HepG2 (cell line): ENCODE data around the gene SYTL3. TPM values are rescaled to one million over a fixed set of nuclear protein-coding genes. Genes with fewer than 3 reads are reported as not detected.

ENCODE experiments used
- ATF4 ChIP-seq, 2 experiments: fragments of 450-650 bp in 1 of 2; sonication (generic) in 1 of 2; formaldehyde crosslinking; IDR thresholded peaks; 2 replicates each; pipeline versions ENCODE4 v1.5.0 to v1.8.0; 2020 to 2022; ENCODE audit warnings: mild to moderate bottlenecking in 1 of 2, missing genetic modification reagents in 1 of 2
- CREB1 ChIP-seq, 2 experiments: fragments of 450-650 bp in 1 of 2; IDR thresholded peaks; 2 replicates each; pipeline ENCODE4 v1.6.1; 2016 to 2017; ENCODE audit warnings: control low read depth in 1 of 2, mild to moderate bottlenecking in 1 of 2, missing compliant biosample characterization in 1 of 2, missing genetic modification characterization in 1 of 2
- GRHL1 ChIP-seq: sonication (generic); formaldehyde crosslinking; conservative IDR thresholded peaks from 2 replicates; pipeline ENCODE4 v1.8.0; 2022; ENCODE audit warnings: missing genetic modification reagents
- HOXA9 ChIP-seq: sonication (generic); formaldehyde crosslinking; IDR thresholded peaks from 2 replicates; pipeline ENCODE4 v1.8.1; 2022; ENCODE audit warnings: missing genetic modification reagents, mild to moderate bottlenecking, moderate library complexity, borderline replicate concordance
- KMT2A ChIP-seq: sonication (generic); formaldehyde crosslinking; IDR thresholded peaks from 2 replicates; pipeline ENCODE4 v1.4.0; 2020; ENCODE audit warnings: missing genetic modification reagents
- SNAI1 ChIP-seq: sonication (generic); formaldehyde crosslinking; IDR thresholded peaks from 2 replicates; pipeline ENCODE4 v1.5.0; 2020; ENCODE audit warnings: mild to moderate bottlenecking, missing genetic modification reagents, borderline replicate concordance
- SOX5 ChIP-seq: IDR thresholded peaks from 2 replicates; pipeline ENCODE4 v1.6.1; 2016; ENCODE audit warnings: borderline replicate concordance
- XBP1 ChIP-seq: sonication (generic); formaldehyde crosslinking; IDR thresholded peaks from 2 replicates; pipeline ENCODE4 v1.5.0; 2020; ENCODE audit warnings: missing genetic modification reagents
- YEATS2 ChIP-seq: sonication (generic); formaldehyde crosslinking; IDR thresholded peaks from 2 replicates; pipeline ENCODE4 v1.4.0; 2020; ENCODE audit warnings: missing genetic modification reagents, borderline replicate concordance
- ZC3H4 ChIP-seq: sonication (generic); formaldehyde crosslinking; IDR thresholded peaks from 2 replicates; pipeline ENCODE4 v1.4.0; 2020; ENCODE audit warnings: missing genetic modification reagents, borderline replicate concordance
- ZMAT5 ChIP-seq: sonication (generic); formaldehyde crosslinking; IDR thresholded peaks from 2 replicates; pipeline ENCODE4 v1.5.0; 2020; ENCODE audit warnings: mild to moderate bottlenecking, low read depth, missing genetic modification reagents, borderline replicate concordance
- ZNF275 ChIP-seq: sonication (generic); formaldehyde crosslinking; IDR thresholded peaks from 2 replicates; pipeline ENCODE4 v1.8.0; 2022; ENCODE audit warnings: missing genetic modification reagents, mild to moderate bottlenecking, inconsistent platforms, borderline replicate concordance
- ZNF616 ChIP-seq: sonication (generic); formaldehyde crosslinking; IDR thresholded peaks from 2 replicates; pipeline ENCODE4 v1.5.0; 2020; ENCODE audit warnings: low read depth, mild to moderate bottlenecking, missing genetic modification reagents
- polyA plus RNA-seq, 8 experiments: library from polyadenylated mRNA; depleted of rRNA in 3 of 8; stranded (reverse) in 7 of 8; unstranded in 1 of 8; fragments of >200 nt; fragmentation: Illumina TruSeq in 4 of 8; extraction: Trizol in 4 of 8; gene quantifications; 2 replicates each; pipeline versions ENCODE4 v1.2.1 to v1.2.3, GENCODE V29; 2011 to 2016; ENCODE audit warnings: low read depth in 4 of 8, missing spikeins in 1 of 8, mixed read lengths in 1 of 8; ENCODE audit not compliant: insufficient read depth in 1 of 8
- total RNA-seq, 5 experiments: library from RNA; depleted of rRNA; stranded (reverse); fragments of >200 nt; fragmentation: Illumina TruSeq; extraction: Trizol; gene quantifications; 2 replicates each; pipeline ENCODE4 v1.2.3, GENCODE V29; 2016; ENCODE audit warnings: low read depth in 1 of 5
- TF ChIP-seq, protein P1 (sequence below): sonication (generic); formaldehyde crosslinking; IDR thresholded peaks from 2 replicates; pipeline ENCODE4 v1.8.1; 2023; ENCODE audit warnings: mild to moderate bottlenecking, missing genetic modification reagents
- TF ChIP-seq, protein P2 (sequence below): sonication (generic); formaldehyde crosslinking; IDR thresholded peaks from 2 replicates; pipeline ENCODE4 v1.5.1; 2020; ENCODE audit warnings: mild to moderate bottlenecking, missing genetic modification reagents, borderline replicate concordance
- TF ChIP-seq, protein P3 (sequence below): sonication (generic); formaldehyde crosslinking; IDR thresholded peaks from 2 replicates; pipeline ENCODE4 v1.5.0; 2020; ENCODE audit warnings: missing genetic modification reagents

SYTL3 gene
- total and polyA plus RNA-seq, 2 of the 13 experiments (the other 11 are each of a cell fraction or from before 2014, with no cell fraction given), result 0.11 to 0.28 TPM

- TF ChIP-seq, protein P1, sequence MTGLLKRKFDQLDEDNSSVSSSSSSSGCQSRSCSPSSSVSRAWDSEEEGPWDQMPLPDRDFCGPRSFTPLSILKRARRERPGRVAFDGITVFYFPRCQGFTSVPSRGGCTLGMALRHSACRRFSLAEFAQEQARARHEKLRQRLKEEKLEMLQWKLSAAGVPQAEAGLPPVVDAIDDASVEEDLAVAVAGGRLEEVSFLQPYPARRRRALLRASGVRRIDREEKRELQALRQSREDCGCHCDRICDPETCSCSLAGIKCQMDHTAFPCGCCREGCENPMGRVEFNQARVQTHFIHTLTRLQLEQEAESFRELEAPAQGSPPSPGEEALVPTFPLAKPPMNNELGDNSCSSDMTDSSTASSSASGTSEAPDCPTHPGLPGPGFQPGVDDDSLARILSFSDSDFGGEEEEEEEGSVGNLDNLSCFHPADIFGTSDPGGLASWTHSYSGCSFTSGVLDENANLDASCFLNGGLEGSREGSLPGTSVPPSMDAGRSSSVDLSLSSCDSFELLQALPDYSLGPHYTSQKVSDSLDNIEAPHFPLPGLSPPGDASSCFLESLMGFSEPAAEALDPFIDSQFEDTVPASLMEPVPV, result peak; percentile 93; the same call in 1 of the 2 replicates
- TF ChIP-seq CREB1 (IDR thresholded peaks at IDR 0.05), result peak; percentile 46
- TF ChIP-seq CREB1 (CRISPR knock-in tag; IDR thresholded peaks at IDR 0.05), result peak; percentile 46; the same call in 1 of the 2 replicates
- TF ChIP-seq YEATS2 (CRISPR knock-in tag), result peak; percentile 68; the same call in 1 of the 2 replicates
- peak; percentile 61; the same call in 1 of the 2 replicates for TF ChIP-seq SOX5
- TF ChIP-seq SNAI1 (CRISPR knock-in tag), result peak; percentile 84; the same call in 1 of the 2 replicates
- 0 out of 4 replicates have a peak, but pooled peaks of 1 of the 2 experiments have one; percentile 38 for TF ChIP-seq ATF4 (CRISPR knock-in tag; IDR thresholded peaks at IDR 0.05)
- no peak for TF ChIP-seq XBP1 (CRISPR knock-in tag)
- TF ChIP-seq, protein P2, sequence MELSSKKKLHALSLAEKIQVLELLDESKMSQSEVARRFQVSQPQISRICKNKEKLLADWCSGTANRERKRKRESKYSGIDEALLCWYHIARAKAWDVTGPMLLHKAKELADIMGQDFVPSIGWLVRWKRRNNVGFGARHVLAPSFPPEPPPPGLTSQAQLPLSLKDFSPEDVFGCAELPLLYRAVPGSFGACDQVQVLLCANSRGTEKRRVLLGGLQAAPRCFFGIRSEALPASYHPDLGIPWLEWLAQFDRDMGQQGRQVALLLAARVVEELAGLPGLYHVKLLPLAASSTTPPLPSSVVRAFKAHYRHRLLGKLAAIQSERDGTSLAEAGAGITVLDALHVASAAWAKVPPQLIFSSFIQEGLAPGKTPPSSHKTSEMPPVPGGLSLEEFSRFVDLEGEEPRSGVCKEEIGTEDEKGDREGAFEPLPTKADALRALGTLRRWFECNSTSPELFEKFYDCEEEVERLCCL, result no peak
- no peak for TF ChIP-seq ZMAT5 (CRISPR knock-in tag)
- TF ChIP-seq ZNF616 (CRISPR knock-in tag), result no peak
- TF ChIP-seq, protein P3, sequence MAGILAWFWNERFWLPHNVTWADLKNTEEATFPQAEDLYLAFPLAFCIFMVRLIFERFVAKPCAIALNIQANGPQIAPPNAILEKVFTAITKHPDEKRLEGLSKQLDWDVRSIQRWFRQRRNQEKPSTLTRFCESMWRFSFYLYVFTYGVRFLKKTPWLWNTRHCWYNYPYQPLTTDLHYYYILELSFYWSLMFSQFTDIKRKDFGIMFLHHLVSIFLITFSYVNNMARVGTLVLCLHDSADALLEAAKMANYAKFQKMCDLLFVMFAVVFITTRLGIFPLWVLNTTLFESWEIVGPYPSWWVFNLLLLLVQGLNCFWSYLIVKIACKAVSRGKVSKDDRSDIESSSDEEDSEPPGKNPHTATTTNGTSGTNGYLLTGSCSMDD (CRISPR knock-in tag), result 0 out of 2 replicates have a peak, but pooled peaks have one; percentile 19
- TF ChIP-seq ZNF275 (CRISPR knock-in tag), result peak; percentile 98
- peak; percentile 63; the same call in 1 of the 2 replicates for TF ChIP-seq KMT2A (CRISPR knock-in tag)
- no peak for TF ChIP-seq GRHL1 (CRISPR knock-in tag)
- no peak for TF ChIP-seq ZC3H4
- no peak for TF ChIP-seq HOXA9
Observed at GRCh38 chr6:158703837-158704822, 54.3 kb downstream of the SYTL3 start (continued).
